Activated CD8-positive, alpha-beta T cell treated with anti-CD3 and anti-CD28 coated beads, Interleukin-2, amount 10 ng/mL, durations not matched to agents 7 days and 5 days (primary cell): ENCODE measurements around the gene RPS19BP1. TPM values are rescaled to one million over a fixed set of nuclear protein-coding genes. Genes with fewer than 3 reads are reported as not detected.
A peak's percentile ranks its signal among the peaks of the same experiment; 100 is the strongest.

Experiments
- ATAC-seq: fragments of 150-1000 bp; cut with Tn5 transposase; one replicate; pipeline ENCODE4 v1.10.0; 2021; ENCODE audit warnings: moderate library complexity
- CTCF ChIA-PET: fragments of 350-600 bp; sonication (Branson Sonifier 250); formaldehyde crosslinking; loops from one replicate; lab custom pipeline; 2021; ENCODE audit warnings: antibody characterized with exemption; lab: Charles Lee
- POLR2A ChIA-PET: fragments of 350-600 bp; sonication (Branson Sonifier 250); formaldehyde crosslinking; loops from one replicate; lab custom pipeline; 2021; ENCODE audit warnings: antibody characterized with exemption; lab: Charles Lee
- DNase-seq: peaks from one replicate; pipeline ENCODE4 v3.0.0-alpha.2; 2020
- H3K27ac Mint-ChIP-seq: one replicate; pipeline ENCODE4 v1.8.0; 2021; ENCODE audit warnings: mild to moderate bottlenecking, mixed read lengths
- H3K27me3 Mint-ChIP-seq: one replicate; pipeline ENCODE4 v1.8.0; 2021; ENCODE audit warnings: low read depth, mixed read lengths
- H3K36me3 Mint-ChIP-seq: one replicate; pipeline ENCODE4 v1.8.0; 2021; ENCODE audit warnings: low read depth, mixed read lengths
- H3K4me1 Mint-ChIP-seq: one replicate; pipeline ENCODE4 v1.8.0; 2021; ENCODE audit warnings: low read depth, mixed read lengths
- H3K4me3 Mint-ChIP-seq: one replicate; pipeline ENCODE4 v1.8.0; 2021; ENCODE audit warnings: mild to moderate bottlenecking, mixed read lengths
- H3K9me3 Mint-ChIP-seq: one replicate; pipeline ENCODE4 v1.8.0; 2022; ENCODE audit warnings: mixed read lengths; ENCODE audit not compliant: insufficient read depth
- total RNA-seq, 2 experiments: library from RNA; stranded (reverse); gene quantifications; one replicate each; pipeline ENCODE4 v1.2.3, GENCODE V29; 2021

Gene RPS19BP1
- total RNA-seq, 2 experiments from 2014 or later: 80.1 to 80.2 TPM

DNA sequence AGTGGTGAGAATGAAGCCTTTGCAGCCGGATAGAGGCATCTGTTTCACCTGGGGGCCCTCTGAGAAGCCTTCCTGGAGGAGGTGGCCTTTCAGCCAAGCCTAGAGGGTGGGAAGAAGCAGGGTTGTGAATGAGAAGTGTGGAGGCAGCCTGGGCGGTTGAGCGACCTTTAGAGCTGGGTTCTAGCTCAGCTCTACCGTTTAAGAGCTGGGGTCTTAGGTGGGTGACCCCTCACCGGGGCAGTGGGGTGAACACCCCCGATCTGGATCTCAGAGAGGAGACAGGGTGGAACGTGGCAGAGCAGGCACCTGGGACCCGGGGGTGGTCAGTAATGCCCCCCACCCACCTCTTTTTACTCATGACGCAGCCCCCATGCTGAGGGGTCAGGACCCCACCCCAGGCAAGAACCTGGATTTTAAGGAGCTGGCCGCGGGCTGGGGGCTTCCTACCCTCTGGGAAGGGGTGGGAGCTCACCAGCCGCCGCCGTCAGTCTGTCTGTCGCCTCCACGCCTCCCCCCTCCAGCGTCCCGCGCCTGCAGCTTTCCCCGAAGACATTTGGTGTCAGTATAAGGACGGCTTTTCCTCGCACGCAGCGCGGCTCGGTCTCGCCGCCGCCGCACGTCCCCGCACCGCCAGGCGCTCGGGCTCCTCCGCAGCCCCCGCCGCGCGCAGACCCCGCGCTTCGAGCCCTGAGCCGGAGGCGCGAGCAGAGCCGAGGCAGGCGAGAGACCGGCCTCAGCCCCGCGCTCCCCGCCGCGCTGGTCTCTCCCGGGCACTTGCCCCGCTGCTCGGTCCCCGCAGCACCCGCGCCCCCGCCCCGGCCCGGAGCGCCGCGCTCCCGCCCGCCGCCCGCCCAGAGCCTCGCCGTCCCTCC lies 24.7 kb upstream of the RPS19BP1 start:
- Mint-ChIP-seq H3K36me3 (no peaks in the 10 kb centered on the region), H3K27ac (no peak overlapping the region), H3K4me3 (no peak overlapping the region), H3K27me3 (peaks cover 53% of the 10 kb centered on the region), H3K9me3 (no peaks in the 10 kb centered on the region), H3K4me1 (peaks cover 3% of the 10 kb centered on the region)
- ChIA-PET POLR2A (no interaction called here), CTCF (interaction anchor here (1.0 to 2.7 kb wide), 5 partner anchors 22 to 483 kb away, joined by 3 to 14 read pairs (median 6); no protein-coding TSS in a partner anchor)
- DNase-seq (peak; percentile 51), ATAC-seq (peak; percentile 59)

DNA sequence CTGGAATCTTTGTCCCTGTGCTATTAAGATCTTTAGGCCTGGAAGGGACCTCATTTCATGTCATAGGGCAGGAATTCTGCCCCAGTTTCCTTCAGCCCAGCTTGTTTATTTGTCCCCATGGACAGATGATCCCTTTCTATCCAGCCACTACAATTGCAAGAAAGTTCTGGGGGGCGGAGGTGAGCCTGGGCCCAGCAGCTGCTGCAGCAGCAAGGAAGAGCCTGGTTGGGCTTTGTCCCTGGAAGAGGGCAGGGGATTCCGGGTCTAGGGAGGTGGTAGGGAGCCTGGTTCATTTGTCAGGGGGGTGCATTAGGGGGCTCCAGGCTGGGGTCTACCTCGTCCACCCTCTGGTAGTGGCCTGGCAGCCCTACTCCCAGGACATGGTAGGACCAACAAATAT lies 21.6 kb upstream of the RPS19BP1 start:
- peaks cover 3% of the 10 kb centered on the region for H3K4me1 Mint-ChIP-seq
- H3K27ac Mint-ChIP-seq: no peak overlapping the region
- POLR2A ChIA-PET: no interaction called here
- CTCF ChIA-PET: no interaction called here
- no peaks in the 10 kb centered on the region for H3K36me3 Mint-ChIP-seq
- ATAC-seq (no peak), DNase-seq (no peak)
- no peaks in the 10 kb centered on the region for H3K9me3 Mint-ChIP-seq
- H3K4me3 Mint-ChIP-seq: no peak overlapping the region
- peaks cover 50% of the 10 kb centered on the region for H3K27me3 Mint-ChIP-seq

DNA sequence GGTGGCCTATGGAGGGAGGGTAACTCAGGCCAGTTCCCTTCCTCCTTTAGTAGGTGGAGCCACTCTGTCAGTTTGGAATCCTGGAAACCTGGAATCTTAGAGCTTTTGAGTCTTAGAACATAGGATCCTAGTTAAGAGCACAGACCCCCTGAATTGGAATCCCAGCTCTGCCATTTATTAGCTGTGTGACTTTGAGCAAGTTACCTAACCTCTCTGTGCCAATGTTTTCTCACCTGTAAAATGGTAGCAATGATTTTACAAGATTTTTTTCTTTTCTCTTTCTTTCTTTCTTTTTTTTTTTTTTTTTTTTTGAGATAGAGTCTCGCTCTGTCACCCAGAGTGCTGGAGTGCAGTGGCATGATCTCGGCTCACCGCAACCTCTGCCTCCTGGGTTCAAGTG lies 20.9 kb upstream of the RPS19BP1 start:
- H3K36me3 Mint-ChIP-seq: no peaks in the 10 kb centered on the region
- no peaks in the 10 kb centered on the region for H3K9me3 Mint-ChIP-seq
- no peak overlapping the region for H3K27ac Mint-ChIP-seq
- peaks cover 3% of the 10 kb centered on the region for H3K4me1 Mint-ChIP-seq
- POLR2A ChIA-PET: no interaction called here
- DNase-seq (no peak), ATAC-seq (no peak)
- CTCF ChIA-PET: no interaction called here
- H3K27me3 Mint-ChIP-seq: peaks cover 45% of the 10 kb centered on the region
- H3K4me3 Mint-ChIP-seq: no peak overlapping the region

DNA sequence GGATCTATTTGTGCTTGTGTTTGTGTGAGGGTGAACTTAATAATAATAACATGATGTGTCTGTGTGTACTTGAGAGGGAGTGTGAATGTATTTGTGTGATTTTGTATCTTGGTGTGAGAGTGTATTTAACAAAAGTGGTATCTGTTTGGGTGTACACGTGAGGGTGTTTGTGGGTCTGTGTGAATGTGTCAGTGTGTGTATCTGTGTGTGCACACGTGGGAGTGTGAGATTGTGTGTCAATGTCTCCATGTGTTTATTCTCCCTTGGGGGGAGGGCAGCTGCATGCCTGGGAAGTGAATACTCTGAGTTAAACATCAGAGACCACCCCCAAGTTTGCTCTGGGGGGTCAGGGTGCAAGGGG lies 15.0 kb upstream of the RPS19BP1 start:
- no peaks in the 10 kb centered on the region for H3K36me3 Mint-ChIP-seq
- H3K4me3 Mint-ChIP-seq: no peak overlapping the region
- peaks cover 20% of the 10 kb centered on the region for H3K4me1 Mint-ChIP-seq
- H3K9me3 Mint-ChIP-seq: no peaks in the 10 kb centered on the region
- peaks cover 37% of the 10 kb centered on the region for H3K27me3 Mint-ChIP-seq
- ChIA-PET POLR2A (no interaction called here), CTCF (no interaction called here)
- DNase-seq (no peak), ATAC-seq (no peak)
- H3K27ac Mint-ChIP-seq: no peak overlapping the region

DNA sequence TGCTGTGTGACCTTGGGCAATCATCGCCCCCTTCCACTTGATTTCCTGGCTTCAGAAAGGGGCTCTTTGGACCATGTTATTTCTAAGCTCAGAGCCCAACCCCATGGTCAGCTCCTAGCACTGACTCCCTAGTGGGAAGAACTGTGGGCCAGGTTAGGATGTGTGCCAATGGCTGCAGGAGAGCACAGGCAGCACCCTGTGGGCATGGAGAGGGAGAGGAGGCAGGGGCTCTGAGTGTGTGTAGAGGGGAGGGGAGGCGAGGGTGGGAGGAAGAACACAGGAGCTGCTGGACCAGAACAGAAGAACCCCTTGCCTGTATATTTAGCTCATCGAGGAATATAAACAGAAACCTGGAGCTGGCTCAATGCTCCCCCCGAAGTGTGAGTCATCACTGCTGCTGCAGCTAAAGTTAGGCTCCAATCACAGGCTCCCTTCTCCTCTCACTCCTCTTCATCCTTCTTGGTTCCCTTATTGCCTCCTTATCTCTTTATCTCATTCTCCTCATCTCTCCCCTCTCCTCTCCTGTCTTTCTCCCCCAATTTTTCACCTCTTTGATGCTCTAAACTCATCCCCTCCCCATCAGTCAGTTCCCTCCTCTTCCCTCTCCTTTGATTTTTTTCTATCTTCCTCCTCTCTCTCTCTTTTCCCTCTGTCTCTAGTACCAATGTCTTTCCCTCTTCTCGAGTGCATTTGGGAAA lies 14.5 kb upstream of the RPS19BP1 start:
- Mint-ChIP-seq H3K4me3 (no peak overlapping the region), H3K4me1 (peaks cover 20% of the 10 kb centered on the region), H3K9me3 (no peaks in the 10 kb centered on the region), H3K27ac (no peak overlapping the region), H3K36me3 (no peaks in the 10 kb centered on the region), H3K27me3 (peaks cover 37% of the 10 kb centered on the region)
- ChIA-PET CTCF (no interaction called here), POLR2A (interaction anchor here (1.7 kb wide), 1 partner anchor 497 kb away, joined by 4 read pairs; no protein-coding TSS in a partner anchor)
- DNase-seq: no peak
- ATAC-seq: no peak

DNA sequence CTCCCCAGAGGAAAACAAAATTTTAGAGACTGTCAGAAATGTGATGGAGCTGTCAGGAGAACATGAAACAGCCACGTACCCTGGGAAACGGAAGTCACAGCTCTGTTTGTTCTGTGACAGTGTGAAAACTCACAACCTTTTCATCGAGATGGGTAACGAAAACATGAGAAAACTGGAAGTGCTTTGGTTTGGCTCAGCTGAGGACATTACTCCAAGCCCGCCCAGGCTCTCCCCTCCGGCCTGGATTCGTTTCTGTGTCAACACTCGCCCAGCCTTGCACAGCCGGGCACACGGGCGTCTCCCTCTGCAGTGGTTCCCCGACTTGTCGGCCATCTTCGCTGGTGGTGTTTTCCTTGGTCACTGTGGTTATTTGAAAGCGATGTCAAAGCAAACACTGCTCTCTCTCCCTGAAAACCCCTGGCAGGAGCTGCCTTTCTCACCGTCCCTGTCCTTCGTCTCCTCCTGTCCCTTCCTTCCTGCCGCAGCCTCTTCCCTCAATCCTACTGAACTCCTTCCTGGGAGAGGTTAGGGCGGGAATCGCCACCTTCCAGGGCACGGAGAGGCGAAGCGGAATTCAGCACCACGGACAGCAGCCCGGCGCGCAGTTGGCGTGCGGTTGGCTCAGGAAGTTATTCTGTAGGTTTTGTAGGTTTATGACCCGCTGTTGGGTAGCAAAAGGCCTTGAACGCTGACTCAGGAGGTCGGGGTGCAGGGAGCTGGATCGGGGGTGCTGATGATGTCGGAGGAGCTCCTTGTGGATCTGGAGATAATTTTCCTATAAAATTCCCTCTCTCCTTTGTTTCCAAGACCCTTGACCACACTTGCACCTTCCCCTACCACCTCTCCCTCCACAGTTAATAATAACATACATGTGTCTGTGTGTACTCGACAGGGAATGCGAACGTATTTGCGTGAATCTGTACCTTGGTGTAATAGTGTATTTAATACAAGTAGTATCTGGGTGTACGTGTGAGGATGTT lies 13.1 kb upstream of the RPS19BP1 start:
- H3K27ac Mint-ChIP-seq: no peak overlapping the region
- CTCF ChIA-PET: interaction anchor here (0.7 to 2.1 kb wide), 3 partner anchors 11 to 491 kb away, joined by 3 to 12 read pairs (median 11); no protein-coding TSS in a partner anchor
- H3K36me3 Mint-ChIP-seq: no peaks in the 10 kb centered on the region
- peak; percentile 80 for ATAC-seq
- peaks cover 30% of the 10 kb centered on the region for H3K27me3 Mint-ChIP-seq
- H3K4me1 Mint-ChIP-seq: peaks cover 20% of the 10 kb centered on the region
- POLR2A ChIA-PET: interaction anchor here (1.7 kb wide), 1 partner anchor 499 kb away, joined by 4 read pairs; no protein-coding TSS in a partner anchor
- peak; percentile 78 for DNase-seq
- H3K9me3 Mint-ChIP-seq: no peaks in the 10 kb centered on the region
- no peak overlapping the region for H3K4me3 Mint-ChIP-seq

DNA sequence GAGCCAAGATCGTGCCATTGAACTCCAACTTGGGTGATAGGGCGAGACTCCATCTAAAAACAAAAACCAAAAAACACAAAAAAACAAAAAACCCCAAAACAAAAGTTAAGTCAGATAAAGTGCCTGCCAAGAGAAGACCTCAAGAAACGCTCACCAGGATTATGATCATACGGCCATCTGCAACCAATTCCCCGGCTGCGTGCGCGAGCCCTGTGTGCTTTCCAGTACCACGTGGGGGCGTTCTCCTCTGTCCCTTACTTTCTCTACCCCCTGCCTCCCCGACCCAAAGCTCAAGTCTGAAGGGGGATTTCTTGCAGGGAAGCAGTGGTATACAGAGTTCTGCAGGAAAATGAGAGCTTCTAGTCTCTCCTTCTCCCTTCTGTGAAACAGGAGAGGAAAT lies 10.5 kb upstream of the RPS19BP1 start:
- Mint-ChIP-seq H3K4me1 (peaks cover 20% of the 10 kb centered on the region), H3K36me3 (no peaks in the 10 kb centered on the region), H3K27ac (no peak overlapping the region), H3K4me3 (no peak overlapping the region), H3K27me3 (peaks cover 23% of the 10 kb centered on the region), H3K9me3 (no peaks in the 10 kb centered on the region)
- ChIA-PET CTCF (interaction anchor here (0.7 to 1.6 kb wide), 2 partner anchors 482 to 497 kb away, joined by 4 to 11 read pairs; no protein-coding TSS in a partner anchor), POLR2A (interaction anchor here (0.6 to 1.0 kb wide), 2 partner anchors 11 to 482 kb away, joined by 3 read pairs; partner anchors contain the start of gene RPS19BP1)
- peak; percentile 49 for ATAC-seq
- DNase-seq: no peak

DNA sequence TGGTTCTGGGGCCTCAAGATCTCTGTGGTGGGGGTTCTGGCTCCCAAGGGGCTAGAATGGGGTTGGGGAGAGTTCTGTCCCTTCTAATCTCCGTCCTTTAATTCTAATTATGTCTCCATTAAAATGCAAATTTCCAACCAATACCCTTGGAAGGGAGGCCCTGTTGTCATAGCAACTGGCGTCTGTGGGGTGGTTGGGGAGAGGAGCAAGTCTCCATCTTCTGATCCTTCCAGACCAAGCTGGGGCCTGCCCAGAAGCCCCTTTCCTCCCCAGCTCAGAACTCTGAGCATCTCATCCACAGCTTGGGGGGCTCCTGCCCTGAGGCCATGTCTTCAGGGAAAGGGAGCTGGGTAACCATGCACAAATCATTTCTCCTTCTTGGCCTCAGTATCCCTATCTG lies 5.4 kb upstream of the RPS19BP1 start:
- ChIA-PET CTCF (interaction anchor here (1.5 to 7.4 kb wide), 2 partner anchors 405 to 487 kb away, joined by 4 to 113 read pairs; no protein-coding TSS in a partner anchor), POLR2A (interaction anchor here (1.0 kb wide), 1 partner anchor 13 kb away, joined by 3 read pairs; no protein-coding TSS in a partner anchor)
- no peak for DNase-seq
- no peaks in the 10 kb centered on the region for H3K9me3 Mint-ChIP-seq
- no peak overlapping the region for H3K27ac Mint-ChIP-seq
- peaks cover under 1% of the 10 kb centered on the region for H3K27me3 Mint-ChIP-seq
- ATAC-seq: no peak
- no peak overlapping the region for H3K4me3 Mint-ChIP-seq
- H3K4me1 Mint-ChIP-seq: peaks cover 12% of the 10 kb centered on the region
- H3K36me3 Mint-ChIP-seq: no peaks in the 10 kb centered on the region

DNA sequence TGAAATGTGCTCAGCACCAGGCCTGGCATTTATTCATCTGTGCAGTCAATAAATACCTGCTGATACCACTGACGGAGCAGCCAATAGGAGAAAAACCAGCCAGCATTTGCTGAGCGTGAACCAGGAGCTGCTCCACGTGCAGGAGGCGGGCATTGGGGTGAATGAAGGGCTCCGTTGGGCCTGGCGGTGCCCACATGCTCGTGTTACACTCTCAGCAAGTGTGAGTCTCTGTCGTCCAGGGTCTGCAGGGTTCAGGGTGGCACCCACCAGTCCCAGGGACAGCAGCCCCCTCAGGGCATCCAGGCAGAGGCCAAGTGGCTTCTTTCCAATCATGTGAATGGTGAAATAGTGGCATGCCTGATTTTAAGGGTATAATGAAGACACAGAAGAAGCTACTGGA lies 4.2 kb upstream of the RPS19BP1 start:
- H3K27me3 Mint-ChIP-seq: no peaks in the 10 kb centered on the region
- ChIA-PET POLR2A (interaction anchor here (0.7 to 1.6 kb wide), 2 partner anchors 73 to 507 kb away, joined by 3 to 5 read pairs; no protein-coding TSS in a partner anchor), CTCF (interaction anchor here (1.0 to 7.4 kb wide), 5 partner anchors 360 to 497 kb away, joined by 3 to 113 read pairs (median 3); no protein-coding TSS in a partner anchor)
- no peak overlapping the region for H3K4me3 Mint-ChIP-seq
- H3K4me1 Mint-ChIP-seq: peaks cover 18% of the 10 kb centered on the region
- H3K36me3 Mint-ChIP-seq: peaks cover 7% of the 10 kb centered on the region
- ATAC-seq: no peak
- DNase-seq: no peak
- H3K27ac Mint-ChIP-seq: no peak overlapping the region
- no peaks in the 10 kb centered on the region for H3K9me3 Mint-ChIP-seq

DNA sequence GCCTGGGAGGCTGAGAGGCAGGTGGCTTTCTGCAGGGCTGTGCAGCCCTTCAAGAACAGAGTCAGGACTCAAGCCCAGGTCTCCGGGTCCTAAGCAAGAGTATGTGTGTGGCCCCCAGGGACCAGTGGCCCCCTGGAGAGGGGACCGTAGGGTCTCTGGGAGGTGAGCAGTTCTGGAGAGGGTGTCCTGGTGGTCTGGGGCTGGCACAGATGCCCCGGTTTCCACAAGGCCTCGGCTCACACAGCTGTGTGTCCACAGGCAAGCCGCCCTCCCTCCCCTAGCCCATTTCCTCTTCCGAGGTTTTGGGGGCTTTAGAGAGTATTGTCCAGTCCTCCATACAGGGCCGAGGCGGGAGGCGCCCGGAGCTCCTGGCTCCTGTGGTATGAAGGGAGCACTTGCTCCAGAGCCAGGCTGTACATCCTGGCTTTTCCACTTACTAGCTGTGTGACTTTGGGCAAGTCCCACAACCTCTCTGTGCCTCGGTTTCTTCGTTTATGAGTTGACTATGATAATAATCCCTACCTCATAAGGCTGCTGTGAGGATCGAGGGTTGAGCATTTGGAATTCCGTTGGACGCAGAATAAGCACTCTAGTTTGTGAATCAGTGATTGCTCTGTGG lies 3.4 kb upstream of the RPS19BP1 start:
- H3K36me3 Mint-ChIP-seq: peaks cover 12% of the 10 kb centered on the region
- POLR2A ChIA-PET: interaction anchor here (1.6 to 1.8 kb wide), 2 partner anchors 13 to 508 kb away, joined by 5 to 6 read pairs; no protein-coding TSS in a partner anchor
- no peak overlapping the region for H3K4me3 Mint-ChIP-seq

More for the DNA sequence above, 3.4 kb upstream of the RPS19BP1 start:
- ATAC-seq (no peak), DNase-seq (no peak)
- CTCF ChIA-PET: interaction anchor here (0.7 to 7.4 kb wide), 7 partner anchors 66 to 508 kb away, joined by 3 to 113 read pairs (median 3); no protein-coding TSS in a partner anchor
- Mint-ChIP-seq H3K4me1 (peaks cover 26% of the 10 kb centered on the region), H3K9me3 (no peaks in the 10 kb centered on the region), H3K27me3 (no peaks in the 10 kb centered on the region), H3K27ac (no peak overlapping the region)
